GM19351 (cell line): ENCODE measurements around the gene PSAT1.
"Not testable (repeated sequence)": the region's sequence is repeated elsewhere in the genome, so short reads cannot be mapped to it uniquely, and the experiment has no call there.

ENCODE experiments used
- ATAC-seq: cut with Tn5 transposase; IDR thresholded peaks from one replicate; pipeline ENCODE4 v1.9.1; 2021; ENCODE audit warnings: mild to moderate bottlenecking, moderate library complexity; ENCODE audit not compliant: unreplicated experiment

The PSAT1 gene

DNA sequence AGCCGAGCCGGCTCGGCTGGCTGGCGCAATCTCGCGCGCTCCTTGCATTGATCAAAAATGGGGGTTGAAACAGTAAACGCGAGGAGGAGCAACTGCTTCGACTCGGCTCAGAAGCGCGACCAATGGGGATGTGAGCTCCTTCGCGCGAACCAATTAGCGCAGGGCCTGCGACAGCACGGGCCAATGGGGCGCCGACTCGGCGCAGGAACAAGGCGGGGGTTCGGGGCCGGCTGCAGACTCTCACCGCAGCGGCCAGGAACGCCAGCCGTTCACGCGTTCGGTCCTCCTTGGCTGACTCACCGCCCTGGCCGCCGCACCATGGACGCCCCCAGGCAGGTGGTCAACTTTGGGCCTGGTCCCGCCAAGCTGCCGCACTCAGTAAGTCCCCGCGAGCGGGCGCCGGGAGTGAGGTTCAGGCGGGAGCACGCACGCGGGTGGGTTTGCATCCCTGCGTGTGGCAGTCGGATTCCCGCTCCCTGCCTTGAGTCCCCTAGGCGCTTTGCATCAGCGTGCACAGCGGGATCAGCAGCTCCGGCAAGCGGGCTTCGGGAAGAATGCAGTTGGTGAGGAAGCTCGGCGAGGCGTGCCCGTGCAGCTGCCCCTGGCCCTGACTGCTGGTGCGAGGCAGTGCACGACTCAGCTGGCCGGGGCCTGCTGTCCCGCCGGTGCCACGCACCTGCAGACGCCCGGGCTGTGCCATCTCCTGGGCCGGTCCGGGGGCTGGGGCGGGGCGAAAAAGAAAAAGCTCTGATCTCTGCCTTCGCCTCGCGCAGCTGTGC lies at the start of gene PSAT1:
PSAT1 (plus strand) TSS at position 233 of the 779 bp plus-strand sequence; CDS start at position 319, 86 bp downstream.
- ATAC-seq = peak; percentile 96

GRCh38 chr9:78248635-78249034 lies 48.3 kb upstream of the PSAT1 start:
- no peak for ATAC-seq

GRCh38 chr9:78249542-78249941 lies 47.4 kb upstream of the PSAT1 start:
- no peak for ATAC-seq

DNA sequence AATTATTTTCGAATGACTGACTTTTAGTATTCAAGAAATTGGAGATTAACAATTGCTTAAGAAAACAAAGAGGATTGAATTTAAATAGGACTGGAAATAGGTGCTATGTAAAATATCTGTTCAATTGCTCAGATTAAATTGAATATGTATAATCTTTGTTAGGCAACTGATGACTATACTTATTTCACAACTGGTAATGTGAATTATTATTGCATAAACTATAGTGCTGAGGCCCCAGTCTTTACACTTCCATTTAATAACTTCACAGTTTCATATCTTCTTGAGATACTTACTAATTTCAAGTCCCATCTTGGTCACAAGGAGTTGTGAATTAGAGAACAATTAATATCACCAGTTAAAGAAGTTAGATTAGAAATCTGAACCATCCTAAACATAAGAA lies 44.3 kb upstream of the PSAT1 start:
- no peak for ATAC-seq

GRCh38 chr9:78253285-78253684 lies 43.6 kb upstream of the PSAT1 start:
- ATAC-seq = no peak

DNA sequence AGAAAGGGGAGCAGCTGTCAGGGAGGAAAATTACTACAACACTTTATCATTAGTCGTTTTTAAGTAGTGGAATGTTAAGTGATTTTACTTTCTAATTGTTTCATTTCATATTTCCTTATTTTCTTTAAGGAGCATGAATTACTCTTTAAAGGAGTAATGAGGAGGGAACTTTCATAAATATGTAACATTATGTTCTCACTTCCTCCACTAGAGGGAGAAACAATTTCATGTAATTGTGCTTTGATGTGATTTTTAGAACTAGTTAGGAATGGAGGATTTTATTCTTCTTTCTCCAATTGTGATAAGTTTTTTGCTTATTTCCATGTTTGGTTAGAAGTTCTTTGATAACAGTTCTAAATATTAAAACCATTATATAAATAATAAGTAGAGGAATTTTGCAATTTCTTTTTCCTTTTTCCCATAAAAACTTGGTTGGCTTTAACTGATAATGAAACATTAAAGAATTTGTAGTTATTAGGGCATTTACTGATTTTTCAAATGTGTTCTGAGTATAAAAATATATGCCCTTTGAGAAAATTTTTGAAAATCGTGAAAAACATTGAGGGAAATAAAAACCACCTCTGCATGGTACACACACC lies 35.4 kb upstream of the PSAT1 start:
- peak; percentile 63 for ATAC-seq

GRCh38 chr9:78262655-78263054 lies 34.3 kb upstream of the PSAT1 start:
- no peak for ATAC-seq

DNA sequence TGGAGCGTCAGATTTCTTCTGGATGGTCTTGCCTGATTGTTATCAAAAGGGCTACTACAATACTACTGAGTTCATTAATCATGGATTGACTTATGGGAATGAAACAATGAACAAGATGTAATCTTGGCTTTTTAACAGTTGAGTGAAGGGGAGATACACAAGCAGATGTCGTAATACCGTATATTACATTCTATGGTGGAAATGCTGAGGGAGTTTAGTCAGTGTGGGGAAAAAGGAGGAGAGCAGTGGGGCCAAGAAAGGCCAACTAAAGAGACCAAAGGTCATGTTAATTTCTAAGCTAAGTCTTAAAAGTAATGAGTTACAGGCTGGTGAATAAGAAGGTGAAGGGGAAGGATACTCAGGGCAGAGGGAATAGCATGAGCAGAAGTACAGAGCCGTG lies 29.0 kb upstream of the PSAT1 start:
- ATAC-seq = no peak

DNA sequence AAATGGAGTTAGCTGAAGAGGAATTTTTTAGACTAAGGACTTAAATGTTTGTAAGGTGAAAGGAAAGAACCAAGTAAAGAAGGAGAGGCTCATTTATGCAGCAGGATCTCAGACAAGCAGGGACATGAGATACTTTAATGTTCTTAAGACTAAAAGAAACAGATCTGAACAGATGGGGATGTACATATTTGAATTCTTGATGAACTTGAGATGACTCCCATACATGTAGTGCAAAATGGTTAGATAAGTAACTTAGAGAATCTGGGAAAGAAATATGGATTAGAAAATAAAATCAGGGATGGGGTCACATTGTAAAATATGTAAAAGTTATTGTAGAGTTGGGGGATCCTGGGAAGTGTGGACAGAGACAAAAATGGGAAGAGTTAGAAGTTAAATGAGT lies 27.1 kb upstream of the PSAT1 start:
- no peak for ATAC-seq

- ATAC-seq = no peak
Measured at GRCh38 chr9:78272307-78272706, 24.6 kb upstream of the PSAT1 start.

GRCh38 chr9:78273761-78274160 lies 23.2 kb upstream of the PSAT1 start:
- ATAC-seq = no peak

- no peak for ATAC-seq
Measured at GRCh38 chr9:78278177-78278777, 18.6 kb upstream of the PSAT1 start.

GRCh38 chr9:78278801-78279200 lies 18.1 kb upstream of the PSAT1 start:
- no peak for ATAC-seq

DNA sequence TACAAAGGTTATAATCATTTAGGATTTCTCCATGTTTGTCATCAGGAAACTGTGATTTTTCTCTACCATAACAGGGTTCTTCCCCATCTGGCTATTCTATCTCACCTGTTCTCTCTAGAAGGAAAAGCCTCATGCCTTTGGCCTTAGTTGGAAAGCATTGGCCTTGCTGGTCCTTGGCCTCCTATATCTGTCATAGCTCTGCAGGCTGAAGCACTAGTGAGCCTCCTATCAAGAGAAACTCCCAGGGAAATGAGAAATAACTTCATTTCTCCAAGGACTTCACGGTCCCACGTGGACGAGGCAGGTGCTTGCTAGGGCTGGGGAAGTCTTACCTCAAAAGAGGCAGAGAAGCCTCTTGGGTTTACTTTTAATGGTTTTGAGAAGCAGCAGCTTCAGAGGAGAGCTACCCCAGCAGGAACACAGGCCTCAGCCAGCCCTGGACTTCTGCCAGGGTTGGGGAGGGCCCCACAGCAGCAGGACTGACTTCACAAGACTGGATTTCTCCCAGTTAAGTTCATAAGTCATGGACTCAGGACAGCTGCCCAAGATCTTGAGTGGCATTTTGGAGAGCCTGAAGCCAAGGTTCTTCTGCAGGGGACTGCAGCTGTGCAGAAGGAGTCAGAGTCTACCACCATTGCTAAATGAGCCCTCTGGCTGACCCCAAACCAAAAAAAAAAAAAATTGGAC lies 15.8 kb upstream of the PSAT1 start:
- ATAC-seq = no peak

DNA sequence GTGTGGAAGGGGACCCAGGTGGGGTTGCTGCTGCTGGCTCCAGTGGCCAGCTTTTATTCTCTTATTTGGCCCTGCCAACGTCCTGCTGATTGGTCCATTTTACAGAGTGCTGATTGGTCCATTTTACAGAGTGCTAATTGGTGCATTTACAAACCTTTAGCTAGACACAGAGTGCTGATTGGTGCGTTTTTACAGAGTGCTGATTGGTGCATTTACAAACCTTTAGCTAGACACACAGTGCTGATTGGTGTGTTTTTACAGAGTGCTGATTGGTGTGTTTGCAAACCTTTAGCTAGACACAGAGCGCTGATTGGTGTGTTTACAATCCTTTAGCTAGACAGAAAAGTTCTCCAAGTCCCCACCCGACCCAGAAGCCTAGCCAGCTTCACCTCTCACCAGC lies 12.7 kb upstream of the PSAT1 start:
- not testable (repeated sequence) for ATAC-seq

DNA sequence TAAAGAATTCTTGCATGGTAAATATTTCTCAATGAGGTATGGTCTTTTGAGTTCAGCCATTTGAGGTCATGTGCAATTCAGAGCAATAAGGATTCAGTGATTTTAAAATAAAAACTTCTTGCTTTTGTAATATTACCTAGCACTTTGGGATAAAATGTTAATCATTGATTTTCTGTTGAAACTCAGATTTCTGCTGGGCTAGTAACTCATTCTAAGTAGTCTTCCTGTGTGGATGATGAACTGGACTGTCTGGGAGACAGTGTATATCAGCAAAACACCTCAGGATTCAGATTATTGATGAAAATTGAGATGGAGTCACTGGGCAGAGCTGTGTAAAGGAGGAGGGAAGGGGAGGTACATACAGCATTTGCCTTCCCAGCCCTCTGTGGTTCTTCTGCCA lies 10.8 kb upstream of the PSAT1 start:
- ATAC-seq = no peak

DNA sequence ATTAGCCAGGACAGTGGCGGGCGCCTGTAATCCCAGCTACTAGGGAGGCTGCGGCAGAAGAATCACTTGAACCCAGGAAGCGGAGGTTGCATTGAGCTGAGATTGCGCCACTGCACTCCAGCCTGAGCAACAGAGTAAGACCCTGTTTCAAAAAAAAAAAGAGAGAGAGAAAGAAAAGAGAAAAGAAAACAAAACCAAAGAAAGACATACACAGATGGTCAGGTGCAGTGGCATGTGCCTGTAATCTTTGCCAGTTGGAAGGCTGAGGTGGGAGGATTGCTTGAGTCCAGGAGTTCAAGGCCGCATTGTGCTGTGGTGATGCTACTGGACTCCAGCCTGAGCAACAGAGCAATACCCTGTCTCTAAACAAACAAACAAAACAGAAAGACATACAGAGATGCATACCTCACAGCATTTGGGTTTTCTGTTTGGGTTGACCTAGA lies 10.0 kb upstream of the PSAT1 start:
- no peak for ATAC-seq

DNA sequence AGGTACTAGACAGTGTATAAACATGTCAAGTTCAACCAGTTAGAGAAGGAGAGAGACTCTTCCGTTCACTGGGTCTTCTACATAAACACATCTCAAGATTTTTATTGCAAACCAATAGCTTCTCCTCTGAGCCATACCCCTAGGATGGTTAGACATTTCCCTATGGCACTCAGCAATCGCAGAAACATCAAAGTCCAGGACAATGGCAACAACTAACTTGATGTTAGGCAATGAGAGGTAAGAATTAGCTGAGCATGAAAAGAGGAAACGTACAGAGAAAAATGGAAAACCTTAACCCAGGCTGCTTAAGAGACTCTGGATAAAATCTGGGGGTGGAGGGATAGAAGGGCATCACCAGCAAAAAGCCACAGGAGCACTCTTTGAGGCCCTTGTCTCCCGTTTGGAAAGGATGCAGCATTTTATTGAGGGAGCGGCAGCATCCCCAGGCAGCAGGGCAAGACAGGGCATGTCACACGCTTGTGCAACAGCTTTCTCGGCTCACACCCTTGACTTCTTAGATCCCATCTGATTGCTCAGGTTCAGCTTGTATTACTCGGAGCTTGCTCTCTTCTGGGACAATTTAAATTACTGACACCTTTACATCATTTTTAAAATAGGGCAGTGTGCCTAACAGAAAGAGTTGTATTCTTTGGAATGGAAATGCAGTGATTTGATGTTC lies 8.6 kb upstream of the PSAT1 start:
- ATAC-seq = no peak

DNA sequence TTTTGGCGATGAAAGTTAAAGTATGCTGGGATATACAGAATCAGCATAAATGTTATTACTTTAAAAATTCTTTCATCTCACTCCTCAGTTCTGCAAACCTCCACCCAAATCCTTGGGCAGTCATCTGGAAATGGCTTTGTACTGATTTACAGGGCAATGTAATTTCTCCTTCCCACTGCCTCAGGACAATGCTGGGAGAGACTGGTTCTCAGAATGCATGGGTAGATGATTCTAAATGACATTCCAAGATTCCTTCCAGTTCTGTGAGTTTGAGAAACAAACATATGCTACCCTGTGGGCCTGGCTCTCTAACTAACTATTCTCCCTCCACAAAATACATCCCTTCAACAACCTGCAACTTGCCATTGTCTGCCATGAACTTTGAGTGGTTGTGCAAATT lies 7.5 kb upstream of the PSAT1 start:
- ATAC-seq = no peak

DNA sequence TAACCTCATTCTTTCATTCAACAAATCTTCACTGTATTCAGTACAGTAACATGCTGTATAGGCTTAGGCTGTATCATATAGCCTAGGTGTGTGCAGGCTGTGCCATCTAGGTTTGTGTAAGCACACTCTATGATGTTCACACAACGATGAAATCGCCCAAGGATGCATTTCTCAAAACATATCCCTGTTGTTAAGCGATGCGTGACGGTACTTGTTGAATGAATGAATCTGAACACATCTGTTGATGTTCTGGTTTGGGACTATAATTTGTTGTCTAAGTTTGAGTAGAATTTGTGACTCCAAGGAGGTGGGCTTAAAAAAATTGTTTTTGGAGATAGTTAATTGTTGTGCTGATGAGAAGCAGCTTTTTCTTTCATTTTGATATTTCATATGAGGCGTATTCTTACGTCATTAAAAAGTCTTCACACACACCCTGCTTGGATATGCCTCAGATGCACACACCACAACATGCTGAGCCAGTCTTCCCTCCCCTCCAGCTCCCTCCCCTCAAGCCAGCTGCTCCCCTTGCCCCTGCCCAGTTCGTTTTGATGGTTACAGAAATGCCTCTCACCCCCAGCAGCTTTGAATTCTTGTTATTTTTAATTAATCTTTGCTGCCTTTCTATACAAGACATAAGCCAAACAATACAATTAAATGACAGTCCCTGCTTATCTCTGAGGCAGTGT lies 5.5 kb upstream of the PSAT1 start:
- no peak for ATAC-seq
